Motor neuron (in vitro differentiated cells): ENCODE data around the gene CUEDC2. TPM values are rescaled to one million over a fixed set of nuclear protein-coding genes. Genes with fewer than 3 reads are reported as not detected.

Experiments used
- ATAC-seq, 8 experiments: fragments of 200-7000 bp; cut with Tn5 transposase; replicated peaks in 6 of 8; 2 replicates each; pipeline ENCODE4 v1.8.0; 2021; ENCODE audit warnings: mild to moderate bottlenecking in 8 of 8, moderate library complexity in 8 of 8
- H3K27ac ChIP-seq, 2 donors: fragments of 250-450 bp; sonication (Bioruptor Pico); 2 replicates each; pipeline ENCODE4 v1.9.0; 2021; ENCODE audit warnings: antibody characterized with exemption in 2 of 2, mild to moderate bottlenecking in 2 of 2, moderate library complexity in 1 of 2
- H3K4me1 ChIP-seq, 2 donors: fragments of 250-450 bp; sonication (Bioruptor Pico); replicated peaks in 1 of 2; 2 replicates each; pipeline ENCODE4 v1.6.1; 2021; ENCODE audit warnings: antibody characterized with exemption in 2 of 2, mild to moderate bottlenecking in 2 of 2, moderate library complexity in 1 of 2
- H3K4me3 ChIP-seq, 5 donors: fragments of 250-450 bp; sonication (Bioruptor Pico); 2 replicates each; pipeline ENCODE4 v1.9.0; 2021; ENCODE audit warnings: antibody characterized with exemption in 5 of 5, mild to moderate bottlenecking in 5 of 5, moderate library complexity in 4 of 5
- WGBS, 10 experiments: fragments of 450-650 bp; shearing (Covaris generic); methylation state at CpG; one replicate each; pipeline ENCODE4 v1.0.0; 2022; 5-methylcytosine and 5-hydroxymethylcytosine counted together
- in situ Hi-C, 9 experiments: fragments of 400-800 bp; cut with MboI; loops; one replicate each; pipeline ENCODE4 v1.15.0; 2021; ENCODE audit warnings: low sequenced_read_pairs in 9 of 9, low pct_unique_long_range_greater_than_20kb in 2 of 9; ENCODE audit not compliant: unreplicated experiment in 9 of 9
- total RNA-seq, 8 experiments: library from RNA; unstranded; fragments of 300-600 nt; gene quantifications; 2 replicates each; pipeline versions ENCODE4 v1.2.3 to v1.2.4, GENCODE V29; 2022

Gene CUEDC2
- total RNA-seq, 8 experiments from 2014 or later: 47.3 to 99.0 (median 71.7) TPM

DNA sequence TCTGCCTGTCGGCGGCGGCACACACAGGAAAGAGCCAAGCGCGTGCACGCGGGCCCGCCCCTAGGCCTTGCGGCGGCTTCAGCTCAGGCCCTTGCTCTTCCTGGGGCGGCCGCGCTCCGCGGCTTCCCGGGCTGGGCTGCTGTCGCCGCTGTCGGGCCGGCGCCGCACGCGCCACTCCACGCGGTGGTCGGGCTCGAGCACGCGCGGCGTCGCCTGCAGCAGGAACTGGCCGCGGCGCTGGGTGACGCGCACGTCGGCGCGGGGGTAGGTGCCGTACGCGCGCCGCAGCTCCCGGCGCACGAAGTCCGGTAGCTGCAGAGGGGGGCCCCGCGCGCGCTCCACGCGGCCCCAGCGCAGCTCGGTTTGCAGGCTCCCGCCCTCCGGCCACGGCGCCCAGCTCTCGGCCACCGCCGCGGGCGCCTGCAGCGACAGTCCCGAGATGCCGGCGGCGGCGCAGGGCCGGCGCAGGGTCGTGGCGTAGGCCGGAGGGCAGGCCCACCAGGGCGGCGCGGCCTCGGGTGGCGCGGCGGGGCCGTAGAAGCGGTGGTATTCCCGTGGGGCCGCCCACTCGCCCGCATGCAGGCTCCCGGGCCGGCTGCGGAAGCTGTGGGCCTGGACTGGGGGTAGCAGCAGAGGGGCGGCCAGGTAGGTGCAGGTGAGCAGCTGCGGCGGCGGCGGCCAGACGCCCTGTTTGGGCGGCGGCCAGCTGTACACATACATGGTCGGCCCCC, 18.2 kb upstream of the CUEDC2 start:
- in situ Hi-C loops: no loop called here
- Histone ChIP-seq H3K4me3 (peak overlapping the region; percentile 50 to 70 (median 58)), H3K27ac (peak overlapping the region; percentile 62 to 84), H3K4me1 (peaks cover 13 to 17% of the 10 kb centered on the region in 2 donors)
- peak; percentile 81 to 90 (median 84) for ATAC-seq
- WGBS, 10 experiments: 0 to 20% (median 0%) methylated on average over 1 to 30 of the region's 104 CpGs; no CpG with 5 or more reads in 2 of the 10 experiments

DNA sequence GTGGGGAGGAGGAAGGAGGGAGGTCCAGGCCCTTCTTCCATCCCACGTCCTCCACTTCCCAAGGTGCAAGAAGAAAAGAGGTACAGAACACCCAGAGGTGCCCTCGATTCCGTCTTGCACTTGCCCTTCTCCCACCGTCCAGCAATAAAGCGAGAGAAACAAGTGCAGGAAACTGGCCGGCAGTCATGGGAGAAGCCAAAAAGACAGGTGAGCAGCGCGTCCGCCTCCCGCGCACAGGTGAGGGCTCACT, 17.7 kb upstream of the CUEDC2 start:
- in situ Hi-C loops: no loop called here
- peak overlapping the region; percentile 62 to 84 for H3K27ac ChIP-seq
- WGBS, 10 experiments: 0 to 2% (median 0%) methylated on average over 1 to 10 of the region's 11 CpGs; no CpG with 5 or more reads in 6 of the 10 experiments
- H3K4me1 ChIP-seq: peaks cover 11 to 17% of the 10 kb centered on the region in 2 donors
- peak overlapping the region; percentile 50 to 70 (median 58) for H3K4me3 ChIP-seq
- peak; percentile 3 to 27 (median 6) for ATAC-seq

- ATAC-seq: peak; percentile 18 to 57 (median 38)
- in situ Hi-C loops: no loop called here
- Histone ChIP-seq H3K27ac (peak overlapping the region; percentile 62 to 84), H3K4me3 (peak overlapping the region; percentile 50 to 70 (median 58)), H3K4me1 (peaks cover 11 to 17% of the 10 kb centered on the region in 2 donors)
- 5 to 100% (median 33%) methylated on average over 1 to 15 of the region's 30 CpGs; no CpG with 5 or more reads in 1 of the 10 experiments for WGBS, 10 experiments
These were observed 17.1 kb upstream of the CUEDC2 start for GRCh38 chr10:102449321-102450123.

GRCh38 chr10:102444851-102445250, 12.5 kb upstream of the CUEDC2 start:
- H3K4me1 ChIP-seq: peaks cover 5% of the 10 kb centered on the region in 2 donors
- in situ Hi-C loops: no loop called here
- H3K27ac ChIP-seq: no peak overlapping the region
- H3K4me3 ChIP-seq: no peak overlapping the region
- WGBS, 10 experiments: 0 to 100% (median 58%) methylated on average over 1 to 2 of the region's 2 CpGs; no CpG with 5 or more reads in 2 of the 10 experiments
- ATAC-seq: no peak

- in situ Hi-C loops: no loop called here
- ATAC-seq: no peak
- Histone ChIP-seq H3K4me1 (peaks cover 2 to 12% of the 10 kb centered on the region in 2 donors), H3K4me3 (no peak overlapping the region), H3K27ac (no peak overlapping the region)
- WGBS, 10 experiments: 38 to 86% (median 80%) methylated on average over 1 of the region's 1 CpG; no CpG with 5 or more reads in 7 of the 10 experiments
These were observed 6.0 kb upstream of the CUEDC2 start for GRCh38 chr10:102438374-102438773.

- H3K4me3 ChIP-seq: no peak overlapping the region
- ATAC-seq: no peak
- H3K27ac ChIP-seq: no peak overlapping the region
- peaks cover 2 to 15% of the 10 kb centered on the region in 2 donors for H3K4me1 ChIP-seq
- WGBS, 10 experiments: 79 to 100% (median 88%) methylated on average over 1 to 3 of the region's 3 CpGs; no CpG with 5 or more reads in 4 of the 10 experiments
- in situ Hi-C loops: no loop called here
These were observed 5.1 kb upstream of the CUEDC2 start for GRCh38 chr10:102437515-102437914.

DNA sequence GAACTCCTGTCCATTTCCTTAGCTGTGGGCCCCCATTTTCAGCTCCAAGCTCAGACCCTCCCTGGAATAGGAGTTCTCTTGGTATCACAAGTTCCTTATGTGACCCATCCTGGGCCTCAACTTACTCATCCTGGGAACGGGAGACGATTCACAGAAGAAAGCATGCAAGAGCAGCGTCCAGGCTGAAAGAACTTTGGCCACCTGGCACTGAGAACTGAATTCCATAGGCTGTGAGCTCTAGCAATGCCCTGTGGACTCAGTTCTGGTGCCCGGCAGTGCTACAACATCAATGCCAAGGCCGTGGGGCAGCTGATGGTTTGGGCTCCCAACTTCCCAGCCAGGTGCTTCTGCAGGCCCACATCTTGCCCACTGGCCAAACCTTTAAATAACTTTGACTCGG, 3.9 kb upstream of the CUEDC2 start:
- ATAC-seq: no peak
- no peak overlapping the region for H3K27ac ChIP-seq
- WGBS, 10 experiments: 0 to 94% (median 83%) methylated on average over 2 to 5 of the region's 6 CpGs; no CpG with 5 or more reads in 6 of the 10 experiments
- H3K4me1 ChIP-seq: peaks cover 6 to 19% of the 10 kb centered on the region in 2 donors
- in situ Hi-C loops: no loop called here
- no peak overlapping the region for H3K4me3 ChIP-seq

DNA sequence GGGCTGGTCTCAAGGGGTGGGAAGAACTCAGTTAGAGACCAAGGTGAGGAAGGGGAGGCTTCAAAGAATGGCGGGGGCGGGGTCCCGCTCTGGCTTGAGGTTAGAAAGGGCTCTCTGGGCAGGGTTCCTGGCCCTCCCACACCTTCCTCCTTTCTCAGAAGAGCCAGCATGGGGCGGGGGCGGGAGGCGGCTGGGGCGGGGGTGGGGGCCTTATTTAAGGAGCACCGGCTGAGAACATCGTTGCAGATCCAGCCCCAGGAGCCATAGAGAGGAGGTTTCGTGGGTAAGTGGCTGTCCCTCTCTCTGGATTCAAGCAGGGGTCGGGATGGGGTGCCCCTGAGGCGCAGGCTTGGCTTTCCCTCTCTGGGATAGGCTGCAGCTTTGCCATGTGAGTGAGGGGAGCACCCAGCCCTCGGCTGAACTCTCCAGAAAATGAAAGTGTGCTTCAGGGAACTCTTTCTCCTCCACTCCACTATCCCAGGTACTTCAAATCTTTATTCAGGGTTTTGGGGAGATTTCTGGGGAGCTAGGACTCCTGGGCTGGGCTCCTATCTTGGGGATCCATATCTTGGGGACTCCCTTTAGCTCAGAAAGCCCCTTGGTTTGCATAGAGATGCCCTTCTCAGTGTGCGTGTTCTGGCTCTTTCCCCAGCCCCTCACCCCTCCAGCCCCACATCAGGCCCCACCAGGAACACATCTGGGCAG, 3.3 kb upstream of the CUEDC2 start:
- Histone ChIP-seq H3K27ac (no peak overlapping the region), H3K4me3 (no peak overlapping the region), H3K4me1 (peaks cover 8 to 21% of the 10 kb centered on the region in 2 donors)
- in situ Hi-C loops: no loop called here
- 10% methylated on average over 3 of the region's 14 CpGs; no CpG with 5 or more reads in 9 of the 10 experiments for WGBS, 10 experiments
- ATAC-seq: no peak

GRCh38 chr10:102435133-102435497, 2.7 kb upstream of the CUEDC2 start:
- ATAC-seq: no peak
- H3K4me1 ChIP-seq: peaks cover 8 to 21% of the 10 kb centered on the region in 2 donors
- H3K4me3 ChIP-seq: no peak overlapping the region
- in situ Hi-C loops: no loop called here
- no peak overlapping the region for H3K27ac ChIP-seq
- 40 to 100% (median 80%) methylated on average over 1 to 4 of the region's 5 CpGs; no CpG with 5 or more reads in 4 of the 10 experiments for WGBS, 10 experiments

GRCh38 chr10:102434394-102435132, 2.2 kb upstream of the CUEDC2 start:
- WGBS, 10 experiments: 19 to 60% (median 20%) methylated on average over 1 to 6 of the region's 9 CpGs; no CpG with 5 or more reads in 3 of the 10 experiments

DNA sequence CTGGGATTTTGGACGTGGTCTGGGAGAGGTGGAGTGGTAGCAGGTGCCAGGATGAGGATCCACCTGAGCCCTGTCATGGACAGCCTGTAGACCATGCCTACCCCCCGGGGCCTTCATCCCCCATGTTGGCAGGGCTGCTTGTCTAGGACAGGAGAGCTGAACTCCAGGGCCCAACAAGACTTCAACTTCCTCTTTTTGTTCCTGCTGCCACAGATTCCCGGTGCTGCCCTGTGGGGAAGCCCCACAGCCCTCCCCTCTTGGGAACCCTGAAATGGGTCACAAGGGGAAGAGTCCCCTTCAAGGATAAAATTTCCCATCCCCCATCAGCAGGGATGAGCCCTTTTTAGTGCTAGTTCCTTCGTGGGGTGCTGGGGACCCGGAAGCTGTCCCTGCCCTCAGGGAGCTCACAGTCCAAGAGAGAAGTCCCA, 1.3 kb upstream of the CUEDC2 start:
- H3K27ac ChIP-seq: no peak overlapping the region
- in situ Hi-C loops: no loop called here
- no peak overlapping the region for H3K4me3 ChIP-seq
- ATAC-seq: no peak
- H3K4me1 ChIP-seq: peaks cover 11 to 21% of the 10 kb centered on the region in 2 donors
- WGBS, 10 experiments: 44 to 88% (median 70%) methylated on average over 1 to 3 of the region's 5 CpGs; no CpG with 5 or more reads in 6 of the 10 experiments

More at GRCh38 chr10:102434394-102435132, 2.2 kb upstream of the CUEDC2 start:
- H3K27ac ChIP-seq: no peak overlapping the region
- peak in 1 of 8 experiments; percentile 3 for ATAC-seq
- no peak overlapping the region for H3K4me3 ChIP-seq
- peaks cover 9 to 21% of the 10 kb centered on the region in 2 donors for H3K4me1 ChIP-seq
- in situ Hi-C loops: no loop called here

GRCh38 chr10:102431452-102432124, 786 bp downstream of the CUEDC2 start:
- Histone ChIP-seq H3K4me3 (peak overlapping the region; percentile 59 to 85 (median 73)), H3K4me1 (peaks cover 11 to 21% of the 10 kb centered on the region in 2 donors), H3K27ac (peak overlapping the region; percentile 80 to 84)
- in situ Hi-C loops: no loop called here
- peak in 6 of 8 experiments; percentile 6 to 21 (median 14) for ATAC-seq
- 10 to 100% (median 21%) methylated on average over 1 to 3 of the region's 4 CpGs; no CpG with 5 or more reads in 6 of the 10 experiments for WGBS, 10 experiments
